GM18502 (cell line): ENCODE results near the gene RAP2A.

Experiments
- ATAC-seq: cut with Tn5 transposase; IDR thresholded peaks from one replicate; pipeline ENCODE4 v1.9.1; 2021; ENCODE audit warnings: mild to moderate bottlenecking; ENCODE audit not compliant: unreplicated experiment, poor library complexity

Gene RAP2A

GRCh38 chr13:97445522-97446187 is 11.7 kb downstream of the RAP2A start:
- ATAC-seq, result no peak

GRCh38 chr13:97446448-97446847 is 12.5 kb downstream of the RAP2A start:
- no peak for ATAC-seq

- no peak for ATAC-seq
Observed at GRCh38 chr13:97448503-97449251, 14.7 kb downstream of the RAP2A start.

- no peak for ATAC-seq
Observed at GRCh38 chr13:97454699-97455098, 20.7 kb downstream of the RAP2A start.

- ATAC-seq, result no peak
Observed at GRCh38 chr13:97456047-97456446, 22.1 kb downstream of the RAP2A start.

- ATAC-seq, result peak; percentile 31
Observed at GRCh38 chr13:97459215-97459777, 25.3 kb downstream of the RAP2A start.

GRCh38 chr13:97460004-97460775 is 26.2 kb downstream of the RAP2A start:
- peak; percentile 95 for ATAC-seq

GRCh38 chr13:97460853-97461252 is 26.9 kb downstream of the RAP2A start:
- ATAC-seq, result no peak

- no peak for ATAC-seq
Observed at GRCh38 chr13:97464561-97464960, 30.6 kb downstream of the RAP2A start.

GRCh38 chr13:97466722-97467121 is 32.8 kb downstream of the RAP2A start:
- ATAC-seq, result no peak

- no peak for ATAC-seq
Observed at GRCh38 chr13:97468331-97468730, 34.4 kb downstream of the RAP2A start.

- ATAC-seq, result no peak
Observed at GRCh38 chr13:97471711-97472110, 37.7 kb downstream of the RAP2A start.

- ATAC-seq, result no peak
Observed at GRCh38 chr13:97474349-97474980, 40.5 kb downstream of the RAP2A start.

- ATAC-seq, result no peak
Observed at GRCh38 chr13:97475011-97475410, 41.0 kb downstream of the RAP2A start.

- no peak for ATAC-seq
Observed at GRCh38 chr13:97477844-97478243, 43.9 kb downstream of the RAP2A start.

GRCh38 chr13:97478247-97478646 is 44.3 kb downstream of the RAP2A start:
- ATAC-seq, result no peak

- no peak for ATAC-seq
Observed at GRCh38 chr13:97483465-97483864, 49.5 kb downstream of the RAP2A start.

- ATAC-seq, result no peak
Observed at GRCh38 chr13:97484301-97484700, 50.3 kb downstream of the RAP2A start.

GRCh38 chr13:97485320-97485719 is 51.4 kb downstream of the RAP2A start:
- no peak for ATAC-seq

GRCh38 chr13:97490702-97491307 is 56.8 kb downstream of the RAP2A start:
- ATAC-seq, result no peak
